Caco-2 (cell line): ENCODE results near the gene MCEMP1. TPM values are rescaled to one million over a fixed set of nuclear protein-coding genes. Genes with fewer than 3 reads are reported as not detected.

Source experiments
- BruUV-seq: library from RNA; stranded (reverse); fragments of 400-500 nt; replicated peaks from 2 replicates; lab custom pipeline; 2021; lab: Mats Ljungman, UMichigan
- CTCF ChIA-PET: fragments of 300-600 bp; sonication (Branson Sonifier 250); formaldehyde crosslinking; loops from one replicate; lab custom pipeline; 2022; ENCODE audit warnings: antibody characterized with exemption; lab: Charles Lee
- POLR2A ChIA-PET: fragments of 300-600 bp; sonication (Branson Sonifier 250); formaldehyde crosslinking; loops from one replicate; lab custom pipeline; 2022; ENCODE audit warnings: antibody characterized with exemption; lab: Charles Lee
- DNase-seq, 2 experiments: peaks; one replicate each; pipeline versions ENCODE4 v3.0.0 to v3.0.0-alpha.2; 2020 to 2022
- H3K27me3 ChIP-seq: replicated peaks from 2 replicates; pipeline ENCODE4 v1.6.0; 2011; ENCODE audit warnings: low read length; ENCODE audit not compliant: control insufficient read depth, insufficient read depth
- H3K36me3 ChIP-seq: 2 replicates; pipeline ENCODE4 v1.5.1; 2011; ENCODE audit warnings: low read length; ENCODE audit not compliant: control insufficient read depth, insufficient read depth
- H3K4me1 ChIP-seq: fragments of 250-450 bp; sonication (Bioruptor Pico); 2 replicates; pipeline ENCODE4 v1.5.1; 2020; ENCODE audit warnings: mild to moderate bottlenecking
- H3K4me3 ChIP-seq: 2 replicates; pipeline ENCODE4 v1.5.1; 2011; ENCODE audit warnings: low read depth, mild to moderate bottlenecking, control low read depth, low read length
- H3K9me3 ChIP-seq: fragments of 250-450 bp; sonication (Bioruptor Pico); 2 replicates; pipeline ENCODE4 v1.5.1; 2020; ENCODE audit warnings: mild to moderate bottlenecking, moderate library complexity
- H3K27ac Mint-ChIP-seq: one replicate; pipeline ENCODE4 v1.8.0; 2022; ENCODE audit warnings: mixed read lengths; ENCODE audit not compliant: unreplicated experiment
- H3K27me3 Mint-ChIP-seq: one replicate; pipeline ENCODE4 v1.8.0; 2022; ENCODE audit warnings: mixed read lengths; ENCODE audit not compliant: insufficient read depth, unreplicated experiment
- H3K36me3 Mint-ChIP-seq: one replicate; pipeline ENCODE4 v1.8.0; 2022; ENCODE audit warnings: mild to moderate bottlenecking, mixed read lengths; ENCODE audit not compliant: insufficient read depth, unreplicated experiment
- H3K4me1 Mint-ChIP-seq: one replicate; pipeline ENCODE4 v1.8.0; 2022; ENCODE audit warnings: low read depth, mixed read lengths; ENCODE audit not compliant: unreplicated experiment
- H3K4me3 Mint-ChIP-seq: one replicate; pipeline ENCODE4 v1.8.0; 2022; ENCODE audit warnings: mild to moderate bottlenecking, moderate library complexity, mixed read lengths; ENCODE audit not compliant: unreplicated experiment
- H3K9me3 Mint-ChIP-seq: one replicate; pipeline ENCODE4 v1.8.0; 2022; ENCODE audit warnings: mixed read lengths; ENCODE audit not compliant: unreplicated experiment
- intact Hi-C: fragments of 100-400 bp; cut with micrococcal nuclease; formaldehyde crosslinking; loops from one replicate; pipeline ENCODE4 v1.10.0; 2022; ENCODE audit not compliant: unreplicated experiment
- total RNA-seq: library from RNA; stranded (reverse); gene quantifications from 2 replicates; pipeline ENCODE4 v1.2.3, GENCODE V29; 2022
- TF ChIP-seq, protein P1 (sequence below), 2 experiments: fragments of 200-600 bp in 1 of 2; IDR thresholded peaks; 1 replicate in 1 of 2; 2 replicates in 1 of 2; pipeline versions ENCODE4 v1.5.1 to v1.8.0; 2011 to 2022; ENCODE audit warnings: antibody characterized with exemption in 1 of 2, control low read depth in 1 of 2, inconsistent platforms in 1 of 2, low read depth in 1 of 2, low read length in 1 of 2, mild to moderate bottlenecking in 1 of 2, moderate library complexity in 1 of 2; ENCODE audit not compliant: insufficient read depth in 1 of 2, severe bottlenecking in 1 of 2, unreplicated experiment in 1 of 2

Gene MCEMP1
- total RNA-seq, 1 experiment from 2014 or later: not detected

DNA sequence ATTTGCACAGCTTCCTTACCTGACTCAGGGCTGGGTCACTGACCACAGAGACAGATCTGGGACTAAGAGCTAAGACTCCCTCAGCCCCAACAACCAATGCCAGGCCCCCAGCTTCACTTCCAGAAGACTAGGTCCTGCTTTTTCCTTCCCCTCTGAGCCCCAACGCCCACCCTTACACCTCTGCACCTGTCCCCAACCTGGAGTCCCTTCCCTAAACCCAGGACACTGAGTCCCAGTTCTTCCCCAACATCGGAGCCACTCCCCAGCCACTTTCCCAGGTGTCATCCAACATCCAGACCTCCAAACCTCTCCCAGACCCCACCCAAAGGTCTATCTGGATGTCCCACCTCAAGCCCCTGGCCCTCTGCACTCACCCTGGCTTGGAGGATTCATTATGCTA, 22.1 kb downstream of the MCEMP1 start:
- no peak overlapping the region for H3K4me3 ChIP-seq
- intact Hi-C loops: no loop called here
- no peaks in the 10 kb centered on the region for H3K36me3 Mint-ChIP-seq
- no TSS peak for BruUV-seq
- TF ChIP-seq, protein P1, sequence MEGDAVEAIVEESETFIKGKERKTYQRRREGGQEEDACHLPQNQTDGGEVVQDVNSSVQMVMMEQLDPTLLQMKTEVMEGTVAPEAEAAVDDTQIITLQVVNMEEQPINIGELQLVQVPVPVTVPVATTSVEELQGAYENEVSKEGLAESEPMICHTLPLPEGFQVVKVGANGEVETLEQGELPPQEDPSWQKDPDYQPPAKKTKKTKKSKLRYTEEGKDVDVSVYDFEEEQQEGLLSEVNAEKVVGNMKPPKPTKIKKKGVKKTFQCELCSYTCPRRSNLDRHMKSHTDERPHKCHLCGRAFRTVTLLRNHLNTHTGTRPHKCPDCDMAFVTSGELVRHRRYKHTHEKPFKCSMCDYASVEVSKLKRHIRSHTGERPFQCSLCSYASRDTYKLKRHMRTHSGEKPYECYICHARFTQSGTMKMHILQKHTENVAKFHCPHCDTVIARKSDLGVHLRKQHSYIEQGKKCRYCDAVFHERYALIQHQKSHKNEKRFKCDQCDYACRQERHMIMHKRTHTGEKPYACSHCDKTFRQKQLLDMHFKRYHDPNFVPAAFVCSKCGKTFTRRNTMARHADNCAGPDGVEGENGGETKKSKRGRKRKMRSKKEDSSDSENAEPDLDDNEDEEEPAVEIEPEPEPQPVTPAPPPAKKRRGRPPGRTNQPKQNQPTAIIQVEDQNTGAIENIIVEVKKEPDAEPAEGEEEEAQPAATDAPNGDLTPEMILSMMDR (IDR thresholded peaks at IDR 0.05; ENCODE audit: insufficient read depth in 1 of 2, low read depth in 1 of 2, low read length in 1 of 2, severe bottlenecking in 1 of 2, unreplicated experiment in 1 of 2): no peak
- no peak overlapping the region for H3K27ac Mint-ChIP-seq
- no peaks in the 10 kb centered on the region for H3K36me3 ChIP-seq
- no peaks in the 10 kb centered on the region for H3K4me1 Mint-ChIP-seq
- H3K9me3 ChIP-seq: no peaks in the 10 kb centered on the region
- ChIA-PET POLR2A (no interaction called here), CTCF (interaction anchor here (0.8 to 1.4 kb wide), 2 partner anchors 18 to 100 kb away, joined by 4 to 6 read pairs; partner anchors contain the start of gene TRAPPC5)
- H3K9me3 Mint-ChIP-seq: no peaks in the 10 kb centered on the region
- no peak for DNase-seq
- H3K27me3 Mint-ChIP-seq: no peaks in the 10 kb centered on the region
- H3K27me3 ChIP-seq: no peaks in the 10 kb centered on the region
- H3K4me1 ChIP-seq: no peaks in the 10 kb centered on the region
- H3K4me3 Mint-ChIP-seq: no peak overlapping the region

- no peaks in the 10 kb centered on the region for H3K9me3 Mint-ChIP-seq
- H3K36me3 ChIP-seq: no peaks in the 10 kb centered on the region
- no peak overlapping the region for H3K4me3 Mint-ChIP-seq
- TF ChIP-seq, protein P1 (IDR thresholded peaks at IDR 0.05; ENCODE audit: insufficient read depth in 1 of 2, low read depth in 1 of 2, low read length in 1 of 2, severe bottlenecking in 1 of 2, unreplicated experiment in 1 of 2): no peak
- no peak for DNase-seq
- no peaks in the 10 kb centered on the region for H3K27me3 Mint-ChIP-seq
- H3K36me3 Mint-ChIP-seq: no peaks in the 10 kb centered on the region
- no peaks in the 10 kb centered on the region for H3K4me1 Mint-ChIP-seq
- no peak overlapping the region for H3K4me3 ChIP-seq
- ChIA-PET CTCF (interaction anchor here (1.4 kb wide), 1 partner anchor 19 kb away, joined by 6 read pairs; the partner anchor contains the start of gene TRAPPC5), POLR2A (no interaction called here)
- no peaks in the 10 kb centered on the region for H3K27me3 ChIP-seq
- BruUV-seq: no TSS peak
- no peaks in the 10 kb centered on the region for H3K4me1 ChIP-seq
- intact Hi-C loops: no loop called here
- H3K9me3 ChIP-seq: no peaks in the 10 kb centered on the region
- no peak overlapping the region for H3K27ac Mint-ChIP-seq
These were observed 22.8 kb downstream of the MCEMP1 start for GRCh38 chr19:7699417-7700401.

DNA sequence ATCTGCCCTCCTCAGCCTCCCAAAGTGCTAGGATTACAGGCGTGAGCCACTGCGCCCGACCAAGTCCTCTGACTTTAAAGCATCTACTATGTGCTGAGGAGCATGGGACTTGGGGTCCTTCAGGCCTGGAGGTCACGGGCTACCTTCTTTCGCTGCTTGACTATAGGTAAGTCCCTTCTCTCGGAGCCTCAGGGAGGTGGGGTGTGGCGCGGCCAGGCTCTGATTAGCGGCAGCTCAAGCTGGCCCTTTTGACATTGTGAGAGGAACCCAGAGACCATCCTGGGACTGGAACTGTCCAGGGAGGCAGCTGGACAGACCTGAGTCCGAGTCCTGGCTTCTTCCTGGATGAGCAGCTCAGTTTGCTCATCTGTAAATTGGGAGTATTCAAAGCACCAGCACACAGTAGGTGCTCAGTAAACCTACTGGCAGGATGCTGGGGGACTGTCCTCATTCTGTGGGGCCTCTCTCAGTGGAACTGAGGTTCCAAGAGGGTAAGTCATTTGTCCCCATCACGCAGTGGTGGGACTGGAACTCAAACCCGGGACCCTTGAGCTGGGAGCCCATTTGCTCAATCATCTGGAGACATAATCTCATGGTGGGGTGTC, 24.3 kb downstream of the MCEMP1 start:
- TF ChIP-seq, protein P1 (IDR thresholded peaks at IDR 0.05; ENCODE audit: insufficient read depth in 1 of 2, low read depth in 1 of 2, low read length in 1 of 2, severe bottlenecking in 1 of 2, unreplicated experiment in 1 of 2): no peak
- Mint-ChIP-seq H3K27me3 (no peaks in the 10 kb centered on the region), H3K27ac (no peak overlapping the region), H3K9me3 (no peaks in the 10 kb centered on the region), H3K36me3 (no peaks in the 10 kb centered on the region), H3K4me1 (no peaks in the 10 kb centered on the region), H3K4me3 (no peak overlapping the region)
- Histone ChIP-seq H3K9me3 (no peaks in the 10 kb centered on the region), H3K36me3 (no peaks in the 10 kb centered on the region), H3K4me3 (no peak overlapping the region), H3K4me1 (no peaks in the 10 kb centered on the region), H3K27me3 (no peaks in the 10 kb centered on the region)
- ChIA-PET POLR2A (no interaction called here), CTCF (no interaction called here)
- intact Hi-C loops: no loop called here
- DNase-seq: no peak
- BruUV-seq: no TSS peak
